SH-SY5Y (cell line): ENCODE data around the gene TSHZ3.

Source experiments
- GATA2 ChIP-seq: IDR thresholded peaks from 2 replicates; pipeline ENCODE4 v1.6.1; 2011; ENCODE audit warnings: mild to moderate bottlenecking, low read depth, low read length
- GATA3 ChIP-seq: IDR thresholded peaks from 2 replicates; pipeline ENCODE4 v1.6.1; 2011; ENCODE audit warnings: low read depth, mild to moderate bottlenecking, low read length, moderate library complexity

GRCh38 chr19:31350033-31350692, 927 bp upstream of the TSHZ3 start:
- TF ChIP-seq GATA3, result no peak
- no peak for TF ChIP-seq GATA2
